ENCODE measurements around the gene COPS2. TPM values are rescaled to one million over a fixed set of nuclear protein-coding genes. Genes with fewer than 3 reads are reported as not detected.

COPS2 gene
- total RNA-seq, 1 donor from 2014 or later: 32.9 TPM

DNA sequence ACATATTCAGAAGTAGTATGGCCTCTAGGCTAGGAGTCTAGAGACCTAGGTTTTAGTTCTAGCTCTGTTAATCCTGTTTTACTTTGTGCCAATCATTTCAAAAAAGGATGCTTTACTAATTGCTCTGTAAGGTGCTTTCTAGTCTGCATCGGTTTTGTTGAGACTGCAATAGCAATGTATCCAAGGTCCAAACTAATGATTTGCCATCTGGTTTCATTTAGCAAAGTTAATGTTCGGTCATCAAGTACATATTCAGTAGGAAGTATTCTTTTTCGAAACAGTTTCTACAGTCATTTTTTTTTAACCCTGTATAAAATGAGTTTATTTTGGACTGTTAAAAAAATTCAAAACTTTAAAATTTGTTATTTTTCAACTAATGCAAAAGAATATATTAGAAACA, 12.6 kb upstream of the COPS2 start:
- Histone ChIP-seq H3K36me3 (ENCODE audit: control insufficient read depth, insufficient read depth, low read length) (no peaks in the 10 kb centered on the region), H3K27me3 (ENCODE audit: control insufficient read depth, insufficient read depth, low read length) (no peaks in the 10 kb centered on the region), H3K4me3 (ENCODE audit: low read depth, low read length) (no peak overlapping the region)
- TF ChIP-seq, protein P1, sequence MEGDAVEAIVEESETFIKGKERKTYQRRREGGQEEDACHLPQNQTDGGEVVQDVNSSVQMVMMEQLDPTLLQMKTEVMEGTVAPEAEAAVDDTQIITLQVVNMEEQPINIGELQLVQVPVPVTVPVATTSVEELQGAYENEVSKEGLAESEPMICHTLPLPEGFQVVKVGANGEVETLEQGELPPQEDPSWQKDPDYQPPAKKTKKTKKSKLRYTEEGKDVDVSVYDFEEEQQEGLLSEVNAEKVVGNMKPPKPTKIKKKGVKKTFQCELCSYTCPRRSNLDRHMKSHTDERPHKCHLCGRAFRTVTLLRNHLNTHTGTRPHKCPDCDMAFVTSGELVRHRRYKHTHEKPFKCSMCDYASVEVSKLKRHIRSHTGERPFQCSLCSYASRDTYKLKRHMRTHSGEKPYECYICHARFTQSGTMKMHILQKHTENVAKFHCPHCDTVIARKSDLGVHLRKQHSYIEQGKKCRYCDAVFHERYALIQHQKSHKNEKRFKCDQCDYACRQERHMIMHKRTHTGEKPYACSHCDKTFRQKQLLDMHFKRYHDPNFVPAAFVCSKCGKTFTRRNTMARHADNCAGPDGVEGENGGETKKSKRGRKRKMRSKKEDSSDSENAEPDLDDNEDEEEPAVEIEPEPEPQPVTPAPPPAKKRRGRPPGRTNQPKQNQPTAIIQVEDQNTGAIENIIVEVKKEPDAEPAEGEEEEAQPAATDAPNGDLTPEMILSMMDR (IDR thresholded peaks at IDR 0.05; ENCODE audit: insufficient read depth, low read length, severe bottlenecking): no peak
- DNase-seq (ENCODE audit: low read depth): no peak
- FAIRE-seq: no peak

DNA sequence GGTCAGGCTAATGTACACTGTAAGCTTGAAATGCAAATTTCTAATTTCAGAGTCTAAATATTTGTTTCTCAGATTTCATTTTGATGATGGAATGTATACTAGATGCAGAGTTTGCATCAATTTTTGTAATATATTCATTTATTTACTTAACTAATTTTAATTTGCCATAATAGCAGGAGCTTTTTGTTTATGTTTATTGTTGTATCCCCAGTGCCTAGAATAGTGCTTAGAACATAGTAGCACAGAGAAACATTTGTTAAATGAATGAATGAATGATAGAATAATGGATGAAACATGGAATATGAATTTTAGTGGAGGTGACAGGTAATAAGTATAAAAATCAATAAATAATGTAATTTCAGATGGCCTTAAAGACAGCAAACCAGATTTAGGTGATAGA, 9.5 kb upstream of the COPS2 start:
- H3K4me3 ChIP-seq (ENCODE audit: low read depth, low read length): no peak overlapping the region
- no peaks in the 10 kb centered on the region for H3K27me3 ChIP-seq (ENCODE audit: control insufficient read depth, insufficient read depth, low read length)
- H3K36me3 ChIP-seq (ENCODE audit: control insufficient read depth, insufficient read depth, low read length): no peaks in the 10 kb centered on the region
- FAIRE-seq (no peak), DNase-seq (ENCODE audit: low read depth) (no peak)
- TF ChIP-seq, protein P1 (IDR thresholded peaks at IDR 0.05; ENCODE audit: insufficient read depth, low read length, severe bottlenecking): no peak

DNA sequence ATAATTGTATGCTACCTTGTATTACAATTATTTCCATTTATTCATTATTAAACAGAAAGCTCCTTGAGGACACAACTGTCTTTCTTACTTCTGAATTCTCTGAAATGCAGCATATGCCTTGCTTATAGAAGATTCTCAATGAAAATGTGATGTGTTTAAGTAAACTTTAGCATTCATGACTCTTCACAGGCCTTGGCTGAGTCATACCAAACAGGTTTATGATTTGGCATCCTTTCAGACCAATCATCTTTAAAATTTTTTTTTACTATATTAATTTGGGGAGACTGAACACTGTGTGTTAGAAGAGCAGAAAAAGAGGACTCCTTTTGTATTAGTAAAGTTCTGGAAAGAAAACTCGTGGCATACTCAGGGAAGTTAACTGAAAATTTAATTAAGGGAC, 8.3 kb upstream of the COPS2 start:
- DNase-seq (ENCODE audit: low read depth): peak; percentile 73
- TF ChIP-seq, protein P1 (IDR thresholded peaks at IDR 0.05; ENCODE audit: insufficient read depth, low read length, severe bottlenecking): no peak
- Histone ChIP-seq H3K36me3 (ENCODE audit: control insufficient read depth, insufficient read depth, low read length) (no peaks in the 10 kb centered on the region), H3K27me3 (ENCODE audit: control insufficient read depth, insufficient read depth, low read length) (no peaks in the 10 kb centered on the region), H3K4me3 (ENCODE audit: low read depth, low read length) (no peak overlapping the region)
- no peak for FAIRE-seq

DNA sequence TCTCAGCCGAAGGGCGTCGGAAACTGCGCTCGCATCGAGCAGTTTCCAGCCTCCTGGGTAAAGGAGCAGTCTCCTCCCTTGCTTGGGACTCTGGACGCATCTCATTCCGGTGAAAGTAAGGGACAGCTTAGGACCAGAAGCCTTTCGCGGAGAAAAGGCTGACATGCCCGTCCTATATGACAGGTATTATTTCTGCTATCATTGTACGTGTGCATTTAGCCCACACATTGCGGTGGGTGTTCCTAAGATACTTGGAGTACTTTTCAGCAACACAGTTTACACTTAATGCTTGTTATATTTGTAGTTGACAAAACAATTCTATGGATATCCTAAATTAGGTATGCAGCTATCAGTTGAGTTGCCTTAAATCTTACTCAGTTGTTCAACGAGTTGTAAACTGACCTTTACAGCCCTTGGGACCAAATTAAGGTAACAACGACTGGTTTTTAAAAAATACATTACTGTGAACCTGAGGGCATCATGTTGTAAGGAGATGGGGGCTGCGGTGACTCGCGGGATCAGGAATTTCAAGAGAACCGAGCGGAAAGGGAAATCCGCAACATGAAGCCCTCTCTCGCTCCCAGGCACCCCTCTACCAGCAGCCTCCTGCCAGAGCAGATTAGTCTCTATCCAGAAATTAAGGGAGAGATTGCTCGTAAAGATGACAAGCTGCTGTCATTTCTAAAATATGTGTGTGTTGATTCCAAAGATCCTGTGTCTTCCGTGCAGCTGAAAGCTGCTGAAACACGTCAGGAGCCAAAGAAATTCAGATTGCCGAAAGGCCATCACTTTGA, 632 bp upstream of the COPS2 start:
- FAIRE-seq: no peak
- H3K27me3 ChIP-seq (ENCODE audit: control insufficient read depth, insufficient read depth, low read length): no peaks in the 10 kb centered on the region
- DNase-seq (ENCODE audit: low read depth): no peak
- H3K36me3 ChIP-seq (ENCODE audit: control insufficient read depth, insufficient read depth, low read length): no peaks in the 10 kb centered on the region
- TF ChIP-seq, protein P1 (IDR thresholded peaks at IDR 0.05; ENCODE audit: insufficient read depth, low read length, severe bottlenecking): no peak
- peak overlapping the region; percentile 99 for H3K4me3 ChIP-seq (ENCODE audit: low read depth, low read length)

DNA sequence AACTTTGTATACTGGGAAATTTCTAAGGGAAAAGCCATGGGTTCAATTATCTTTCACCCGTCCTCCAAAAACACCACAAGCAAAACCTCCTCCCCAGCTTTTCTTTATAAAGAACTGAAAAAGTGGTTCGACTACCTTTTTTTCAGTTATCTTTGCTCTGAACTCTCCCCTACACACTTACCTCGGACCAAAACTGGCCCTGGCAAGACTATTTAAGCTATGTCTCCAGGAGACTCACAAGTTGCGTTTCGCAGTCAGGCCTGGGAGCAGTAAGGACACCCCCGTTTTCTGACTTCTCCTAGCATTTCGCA, 645 bp downstream of the COPS2 start:
- no peak for FAIRE-seq
- TF ChIP-seq, protein P1 (IDR thresholded peaks at IDR 0.05; ENCODE audit: insufficient read depth, low read length, severe bottlenecking): no peak
- H3K36me3 ChIP-seq (ENCODE audit: control insufficient read depth, insufficient read depth, low read length): no peaks in the 10 kb centered on the region
- no peaks in the 10 kb centered on the region for H3K27me3 ChIP-seq (ENCODE audit: control insufficient read depth, insufficient read depth, low read length)
- DNase-seq (ENCODE audit: low read depth): no peak
- peak overlapping the region; percentile 99 for H3K4me3 ChIP-seq (ENCODE audit: low read depth, low read length)

DNA sequence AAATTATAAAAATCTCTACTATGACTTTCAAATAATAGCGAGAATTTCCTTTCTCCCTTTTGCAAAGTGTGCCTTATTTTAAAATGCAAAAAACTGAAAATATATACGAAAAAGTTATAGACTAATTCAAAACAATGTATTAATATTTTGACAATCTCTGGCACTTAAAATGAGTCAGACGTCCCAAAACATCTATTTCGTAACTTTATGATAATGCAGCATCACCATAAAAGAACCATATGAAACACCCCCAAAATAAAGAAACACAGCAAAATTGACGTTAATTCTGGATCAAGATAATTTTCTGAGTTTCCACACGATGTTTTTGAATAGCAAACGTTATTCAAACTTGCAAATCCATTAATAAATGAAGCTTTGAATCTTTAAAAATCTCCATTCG, 1.0 kb downstream of the COPS2 start:
- Histone ChIP-seq H3K27me3 (ENCODE audit: control insufficient read depth, insufficient read depth, low read length) (no peaks in the 10 kb centered on the region), H3K36me3 (ENCODE audit: control insufficient read depth, insufficient read depth, low read length) (no peaks in the 10 kb centered on the region), H3K4me3 (ENCODE audit: low read depth, low read length) (peak overlapping the region; percentile 99)
- FAIRE-seq (no peak), DNase-seq (ENCODE audit: low read depth) (no peak)
- TF ChIP-seq, protein P1 (IDR thresholded peaks at IDR 0.05; ENCODE audit: insufficient read depth, low read length, severe bottlenecking): no peak

Measured in bronchial epithelial cell (primary cell).